Activated gamma-delta T cell (primary cell): ENCODE data around the gene TPSAB1.

Source experiments
- DNase-seq: peaks from one replicate; lab custom pipeline; 2025; lab: John Stamatoyannopoulos, UW

TPSAB1 gene

DNA sequence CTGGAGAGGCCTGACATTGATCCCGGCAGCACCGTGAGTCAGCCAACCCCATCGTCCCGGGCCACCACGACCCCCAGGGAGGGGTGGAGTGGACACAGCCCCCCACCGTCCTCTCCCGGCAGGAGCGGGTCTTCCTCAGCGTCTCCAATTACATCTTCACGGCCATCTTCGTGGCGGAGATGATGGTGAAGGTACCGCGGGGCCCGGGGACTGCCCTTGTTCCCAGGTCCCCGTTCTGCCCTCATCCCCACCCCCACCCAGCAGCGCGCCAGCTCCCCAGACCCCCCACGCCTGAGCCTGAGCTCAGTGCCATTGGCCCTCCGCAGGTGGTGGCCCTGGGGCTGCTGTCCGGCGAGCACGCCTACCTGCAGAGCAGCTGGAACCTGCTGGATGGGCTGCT, 30.0 kb upstream of the TPSAB1 start:
- no peak for DNase-seq

DNA sequence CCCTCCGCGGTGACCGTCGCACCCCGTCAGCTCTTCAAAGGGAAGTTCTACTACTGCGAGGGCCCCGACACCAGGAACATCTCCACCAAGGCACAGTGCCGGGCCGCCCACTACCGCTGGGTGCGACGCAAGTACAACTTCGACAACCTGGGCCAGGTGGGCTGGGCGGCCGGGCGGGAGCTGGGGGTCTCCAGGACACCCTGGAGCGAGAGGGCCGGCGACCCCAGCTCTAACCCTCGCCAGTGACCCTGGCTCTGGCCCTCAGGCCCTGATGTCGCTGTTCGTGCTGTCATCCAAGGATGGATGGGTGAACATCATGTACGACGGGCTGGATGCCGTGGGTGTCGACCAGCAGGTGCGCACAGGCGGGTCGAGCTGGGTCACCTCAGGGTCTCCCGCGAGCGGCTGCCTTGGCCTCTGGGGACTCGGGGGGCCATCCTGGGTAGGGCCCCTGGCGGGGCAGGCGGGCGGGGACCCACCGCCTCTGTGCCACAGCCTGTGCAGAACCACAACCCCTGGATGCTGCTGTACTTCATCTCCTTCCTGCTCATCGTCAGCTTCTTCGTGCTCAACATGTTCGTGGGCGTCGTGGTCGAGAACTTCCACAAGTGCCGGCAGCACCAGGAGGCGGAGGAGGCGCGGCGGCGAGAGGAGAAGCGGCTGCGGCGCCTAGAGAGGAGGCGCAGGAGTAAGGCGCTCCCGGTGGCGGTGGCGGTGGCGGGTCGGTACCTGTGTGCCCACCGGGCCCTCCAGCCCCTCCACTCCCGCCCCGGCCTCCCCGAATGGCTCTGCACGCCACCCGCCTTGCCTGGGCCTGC, 28.8 kb upstream of the TPSAB1 start:
- no peak for DNase-seq

DNA sequence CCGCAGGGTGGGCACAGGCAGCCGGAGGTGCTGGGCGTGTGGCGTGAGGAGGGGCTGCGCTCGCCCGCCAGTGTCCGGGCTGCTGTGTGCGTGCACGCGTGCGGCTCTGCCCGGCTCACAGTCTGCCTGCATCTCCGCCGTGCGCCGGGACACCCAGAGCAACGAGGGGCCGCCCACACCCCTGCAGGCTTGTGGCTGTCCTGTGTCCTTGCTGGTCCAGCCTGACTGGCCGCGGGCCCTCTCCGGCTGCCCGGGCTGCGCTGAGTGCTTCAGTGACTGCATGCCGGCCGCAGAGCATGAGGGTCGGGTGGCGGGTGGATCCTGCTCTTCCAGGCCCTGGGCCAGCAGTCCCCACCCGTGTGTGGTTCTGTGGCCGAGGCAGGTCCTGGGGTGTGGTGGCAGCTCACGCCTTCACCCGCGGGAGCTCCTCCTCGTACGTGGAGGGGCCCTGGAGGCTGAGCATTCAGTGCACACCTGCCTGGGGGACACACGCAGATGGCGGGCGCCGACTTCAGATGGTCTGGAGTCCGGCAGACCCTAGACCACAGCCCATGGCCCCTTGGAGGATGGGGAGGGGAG, 27.8 kb upstream of the TPSAB1 start:
- no peak for DNase-seq

DNA sequence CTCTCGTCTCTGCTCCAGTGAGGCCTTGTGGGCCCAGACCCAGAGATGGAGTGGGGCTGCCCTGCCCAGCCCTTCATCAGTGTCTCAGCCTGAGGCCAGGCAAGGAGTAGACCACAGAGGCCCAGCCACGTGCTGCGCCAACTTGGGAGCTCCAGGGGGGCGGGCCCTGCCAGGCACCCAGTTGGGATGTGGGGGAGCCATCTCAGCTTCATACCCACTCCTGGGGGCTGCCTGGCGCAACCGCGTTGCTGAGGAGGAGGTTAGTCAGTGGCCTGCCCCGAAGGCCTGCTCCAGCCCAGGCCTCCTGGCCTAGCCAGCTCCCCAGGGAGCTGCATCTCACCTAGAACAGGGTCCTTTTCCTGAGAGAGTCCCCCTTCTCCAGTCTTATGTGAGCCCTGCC, 27.3 kb upstream of the TPSAB1 start:
- no peak for DNase-seq

DNA sequence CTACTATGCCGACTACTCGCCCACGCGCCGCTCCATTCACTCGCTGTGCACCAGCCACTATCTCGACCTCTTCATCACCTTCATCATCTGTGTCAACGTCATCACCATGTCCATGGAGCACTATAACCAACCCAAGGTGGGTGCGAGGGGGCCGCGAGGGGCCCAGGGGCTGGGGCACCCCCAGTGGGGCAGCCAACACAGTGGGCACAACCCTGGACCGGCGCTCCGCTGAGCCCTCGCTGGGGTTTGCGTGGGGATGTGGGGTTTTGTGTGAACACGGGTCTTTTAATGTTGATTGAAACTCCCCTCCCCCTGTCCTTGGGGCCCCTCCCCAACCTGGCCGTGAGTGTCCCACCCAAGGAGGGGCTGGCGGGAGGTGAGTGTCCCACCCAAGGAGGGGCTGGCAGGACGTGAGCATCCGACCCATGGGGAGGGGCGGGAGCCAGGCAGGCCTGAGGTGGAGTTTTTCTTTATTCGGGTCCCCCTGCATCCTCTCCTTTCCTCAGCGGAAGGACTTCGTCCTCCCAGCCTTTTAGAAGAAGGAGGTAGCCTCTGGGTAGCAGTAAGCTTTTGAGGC, 26.6 kb upstream of the TPSAB1 start:
- DNase-seq, result no peak

DNA sequence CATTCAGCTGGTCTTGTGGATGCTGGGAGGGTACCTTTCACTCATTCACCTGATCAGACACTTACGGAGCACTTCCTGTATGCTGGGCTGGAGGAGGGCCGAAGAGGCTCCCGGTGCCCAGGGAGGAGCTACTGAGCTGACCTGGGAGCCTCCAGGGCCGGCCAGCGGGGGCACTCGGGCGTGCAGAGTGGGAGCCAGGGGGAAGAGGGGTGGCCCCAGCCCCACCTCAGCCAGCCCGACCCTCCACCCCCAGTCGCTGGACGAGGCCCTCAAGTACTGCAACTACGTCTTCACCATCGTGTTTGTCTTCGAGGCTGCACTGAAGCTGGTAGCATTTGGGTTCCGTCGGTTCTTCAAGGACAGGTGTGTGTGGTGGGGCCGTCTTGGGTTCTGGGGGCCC, 25.8 kb upstream of the TPSAB1 start:
- DNase-seq, result no peak

DNA sequence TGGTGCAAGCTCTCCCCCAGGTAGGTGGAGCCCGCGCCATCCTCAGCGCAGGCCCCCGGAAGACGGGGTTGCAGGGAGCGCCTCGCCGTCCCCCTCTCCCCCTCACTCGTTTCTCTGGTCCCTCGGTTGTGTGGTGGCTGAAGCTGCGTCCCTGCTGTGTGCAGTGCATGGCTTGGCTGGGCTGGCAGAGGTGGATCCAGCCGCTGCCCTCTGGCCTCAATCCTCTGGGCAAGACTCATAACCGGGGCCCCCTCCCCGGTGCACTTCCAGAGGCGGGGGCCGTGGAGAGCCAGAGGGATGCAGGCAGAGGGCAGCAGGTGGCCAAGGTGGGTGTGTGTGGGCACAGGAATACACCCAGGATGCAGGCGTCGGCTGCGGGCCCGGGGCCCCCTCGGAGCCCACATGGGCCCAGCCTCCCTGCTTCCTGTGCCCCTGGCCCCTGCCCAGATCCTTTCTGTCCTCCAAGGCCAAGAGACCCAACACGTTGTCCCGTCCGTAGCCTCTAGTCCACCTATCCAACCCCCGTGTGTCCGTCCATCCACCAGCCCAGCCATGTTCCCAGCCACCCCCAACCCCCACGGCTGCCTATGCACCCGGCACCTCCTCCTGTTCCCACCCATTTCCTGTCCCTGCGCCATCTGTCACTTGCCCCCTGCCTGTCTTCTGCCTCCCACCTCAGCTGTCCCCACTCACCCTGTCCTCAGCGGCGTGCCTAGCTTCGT, 24.8 kb upstream of the TPSAB1 start:
- no peak for DNase-seq

DNA sequence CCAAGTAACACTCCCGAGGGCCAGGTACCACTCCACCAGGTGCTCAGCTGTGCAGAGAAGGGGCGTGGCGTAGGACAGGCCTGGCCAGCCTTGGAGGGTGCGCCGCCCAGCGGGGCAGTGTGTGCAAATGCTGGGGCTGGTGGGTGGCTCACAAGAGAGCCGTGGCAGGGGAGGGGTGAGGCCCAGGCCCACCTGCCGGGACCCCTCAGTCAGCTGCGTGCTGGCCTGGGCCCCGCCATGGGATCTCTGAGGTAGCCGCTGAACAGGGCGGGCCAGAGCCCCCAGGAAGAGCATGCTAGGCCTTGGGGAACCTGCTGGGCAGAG, 24.2 kb upstream of the TPSAB1 start:
- DNase-seq, result no peak

DNA sequence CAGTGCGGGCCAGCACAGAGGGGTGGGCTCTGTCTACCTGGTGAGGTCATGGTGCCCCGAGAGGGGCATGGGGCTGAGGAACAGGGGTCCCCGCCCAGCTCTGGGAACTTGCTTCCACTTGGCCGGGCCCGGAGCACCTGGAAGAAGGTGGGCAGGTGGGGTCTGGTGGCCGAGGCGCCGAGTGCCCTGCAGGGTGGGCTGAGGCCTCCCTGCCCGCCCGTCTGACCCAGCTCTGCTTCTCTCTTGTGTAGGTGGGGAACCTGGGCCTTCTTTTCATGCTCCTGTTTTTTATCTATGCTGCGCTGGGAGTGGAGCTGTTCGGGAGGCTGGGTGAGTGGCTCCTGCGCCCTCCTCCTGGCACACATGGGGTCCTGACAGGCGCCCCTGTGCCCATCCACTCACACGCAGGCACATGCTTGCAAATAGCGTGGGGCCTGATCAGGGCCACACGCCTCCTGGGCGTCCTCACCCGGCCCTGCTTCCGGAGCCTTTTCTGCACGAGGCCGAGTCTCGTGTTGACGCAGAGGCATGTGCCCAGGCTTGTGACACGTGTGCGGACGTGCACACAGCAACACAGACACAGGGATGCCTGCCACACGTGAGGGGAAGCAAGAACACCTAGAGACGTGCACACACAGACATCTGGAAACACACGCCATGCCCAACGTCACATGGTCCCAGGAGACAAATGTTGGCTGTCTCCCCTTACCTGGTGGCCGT, 23.7 kb upstream of the TPSAB1 start:
- DNase-seq, result no peak

DNA sequence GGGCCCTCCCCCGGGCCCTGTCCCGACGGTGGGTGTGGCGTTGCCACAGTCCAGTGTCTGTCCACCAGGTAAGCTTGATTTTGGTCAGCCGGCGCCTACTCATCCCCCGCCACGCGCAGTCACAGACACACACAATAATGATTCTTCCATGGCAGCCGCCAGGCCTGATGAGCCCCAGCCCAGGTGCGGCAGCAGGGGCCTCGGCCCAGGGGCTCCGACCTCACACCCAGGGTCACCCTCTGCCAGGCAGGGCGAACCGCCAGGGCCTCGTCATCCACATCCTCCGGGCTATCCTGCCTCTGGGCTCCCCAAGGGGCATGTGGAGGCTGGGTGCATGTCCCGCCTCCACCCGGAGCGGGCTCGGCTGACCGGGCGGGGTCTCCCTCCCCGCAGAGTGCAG, 23.0 kb upstream of the TPSAB1 start:
- DNase-seq, result no peak

DNA sequence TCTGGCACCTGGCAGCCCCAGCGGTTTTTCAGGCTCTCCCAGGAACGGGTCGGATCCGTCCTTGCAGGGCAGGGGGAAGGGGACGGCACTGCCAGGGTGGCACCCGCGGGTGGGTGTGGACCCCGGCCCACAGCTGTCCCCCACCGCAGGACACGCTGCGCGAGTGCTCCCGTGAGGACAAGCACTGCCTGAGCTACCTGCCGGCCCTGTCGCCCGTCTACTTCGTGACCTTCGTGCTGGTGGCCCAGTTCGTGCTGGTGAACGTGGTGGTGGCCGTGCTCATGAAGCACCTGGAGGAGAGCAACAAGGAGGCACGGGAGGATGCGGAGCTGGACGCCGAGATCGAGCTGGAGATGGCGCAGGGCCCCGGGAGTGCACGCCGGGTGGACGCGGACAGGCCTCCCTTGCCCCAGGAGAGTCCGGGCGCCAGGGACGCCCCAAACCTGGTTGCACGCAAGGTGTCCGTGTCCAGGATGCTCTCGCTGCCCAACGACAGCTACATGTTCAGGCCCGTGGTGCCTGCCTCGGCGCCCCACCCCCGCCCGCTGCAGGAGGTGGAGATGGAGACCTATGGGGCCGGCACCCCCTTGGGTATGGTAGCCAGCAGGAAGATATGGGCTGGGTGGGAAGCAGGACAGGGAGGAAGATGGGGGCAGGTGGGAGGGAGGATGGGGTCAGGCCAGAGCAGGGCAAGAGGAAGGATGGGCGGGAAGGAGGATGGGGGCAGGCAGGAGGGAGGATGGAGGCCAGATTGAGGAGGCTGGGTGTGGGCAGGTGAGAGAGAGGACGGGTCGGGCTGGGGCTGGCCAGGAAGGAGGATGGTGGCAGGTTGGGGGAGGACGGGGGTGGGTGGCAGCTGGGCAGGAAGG, 22.2 kb upstream of the TPSAB1 start:
- DNase-seq, result no peak

DNA sequence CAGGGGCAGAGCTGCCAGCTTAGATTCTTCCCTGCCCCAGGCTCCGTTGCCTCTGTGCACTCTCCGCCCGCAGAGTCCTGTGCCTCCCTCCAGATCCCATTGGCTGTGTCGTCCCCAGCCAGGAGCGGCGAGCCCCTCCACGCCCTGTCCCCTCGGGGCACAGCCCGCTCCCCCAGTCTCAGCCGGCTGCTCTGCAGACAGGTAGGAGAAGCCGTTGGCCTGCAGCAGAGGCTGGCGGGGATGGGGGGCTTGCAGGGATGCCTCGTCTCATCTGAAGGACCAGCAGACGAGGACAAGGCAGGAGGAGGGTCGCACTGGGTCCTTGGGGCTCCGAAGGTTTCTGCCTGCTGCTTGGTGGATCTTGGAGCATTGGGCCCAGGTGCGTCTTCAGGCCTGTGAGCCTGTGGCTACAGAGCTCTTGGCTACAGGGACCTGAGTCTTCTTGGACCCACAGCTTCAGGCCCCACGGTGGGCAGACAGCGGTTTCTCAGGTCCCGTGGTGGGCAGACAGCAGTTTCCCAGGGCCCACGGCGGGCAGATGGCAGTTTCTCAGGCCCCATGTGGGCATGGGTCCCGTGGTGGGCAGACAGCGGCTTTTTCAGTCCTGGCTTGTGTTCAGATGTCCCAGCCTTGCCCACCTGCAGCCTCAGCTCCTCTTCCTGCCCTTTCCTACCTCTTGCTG, 21.4 kb upstream of the TPSAB1 start:
- no peak for DNase-seq

DNA sequence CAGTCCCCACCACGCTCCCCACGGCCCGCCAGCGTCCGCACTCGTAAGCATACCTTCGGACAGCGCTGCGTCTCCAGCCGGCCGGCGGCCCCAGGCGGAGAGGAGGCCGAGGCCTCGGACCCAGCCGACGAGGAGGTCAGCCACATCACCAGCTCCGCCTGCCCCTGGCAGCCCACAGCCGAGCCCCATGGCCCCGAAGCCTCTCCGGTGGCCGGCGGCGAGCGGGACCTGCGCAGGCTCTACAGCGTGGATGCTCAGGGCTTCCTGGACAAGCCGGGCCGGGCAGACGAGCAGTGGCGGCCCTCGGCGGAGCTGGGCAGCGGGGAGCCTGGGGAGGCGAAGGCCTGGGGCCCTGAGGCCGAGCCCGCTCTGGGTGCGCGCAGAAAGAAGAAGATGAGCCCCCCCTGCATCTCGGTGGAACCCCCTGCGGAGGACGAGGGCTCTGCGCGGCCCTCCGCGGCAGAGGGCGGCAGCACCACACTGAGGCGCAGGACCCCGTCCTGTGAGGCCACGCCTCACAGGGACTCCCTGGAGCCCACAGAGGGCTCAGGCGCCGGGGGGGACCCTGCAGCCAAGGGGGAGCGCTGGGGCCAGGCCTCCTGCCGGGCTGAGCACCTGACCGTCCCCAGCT, 20.3 kb upstream of the TPSAB1 start:
- DNase-seq, result no peak

DNA sequence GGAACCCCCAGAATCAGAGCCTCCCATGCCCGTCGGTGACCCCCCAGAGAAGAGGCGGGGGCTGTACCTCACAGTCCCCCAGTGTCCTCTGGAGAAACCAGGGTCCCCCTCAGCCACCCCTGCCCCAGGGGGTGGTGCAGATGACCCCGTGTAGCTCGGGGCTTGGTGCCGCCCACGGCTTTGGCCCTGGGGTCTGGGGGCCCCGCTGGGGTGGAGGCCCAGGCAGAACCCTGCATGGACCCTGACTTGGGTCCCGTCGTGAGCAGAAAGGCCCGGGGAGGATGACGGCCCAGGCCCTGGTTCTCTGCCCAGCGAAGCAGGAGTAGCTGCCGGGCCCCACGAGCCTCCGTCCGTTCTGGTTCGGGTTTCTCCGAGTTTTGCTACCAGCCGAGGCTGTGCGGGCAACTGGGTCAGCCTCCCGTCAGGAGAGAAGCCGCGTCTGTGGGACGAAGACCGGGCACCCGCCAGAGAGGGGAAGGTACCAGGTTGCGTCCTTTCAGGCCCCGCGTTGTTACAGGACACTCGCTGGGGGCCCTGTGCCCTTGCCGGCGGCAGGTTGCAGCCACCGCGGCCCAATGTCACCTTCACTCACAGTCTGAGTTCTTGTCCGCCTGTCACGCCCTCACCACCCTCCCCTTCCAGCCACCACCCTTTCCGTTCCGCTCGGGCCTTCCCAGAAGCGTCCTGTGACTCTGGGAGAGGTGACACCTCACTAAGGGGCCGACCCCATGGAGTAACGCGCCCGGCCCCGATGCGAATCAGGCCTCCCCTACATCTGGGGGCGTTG, 19.5 kb upstream of the TPSAB1 start:
- no peak for DNase-seq

DNA sequence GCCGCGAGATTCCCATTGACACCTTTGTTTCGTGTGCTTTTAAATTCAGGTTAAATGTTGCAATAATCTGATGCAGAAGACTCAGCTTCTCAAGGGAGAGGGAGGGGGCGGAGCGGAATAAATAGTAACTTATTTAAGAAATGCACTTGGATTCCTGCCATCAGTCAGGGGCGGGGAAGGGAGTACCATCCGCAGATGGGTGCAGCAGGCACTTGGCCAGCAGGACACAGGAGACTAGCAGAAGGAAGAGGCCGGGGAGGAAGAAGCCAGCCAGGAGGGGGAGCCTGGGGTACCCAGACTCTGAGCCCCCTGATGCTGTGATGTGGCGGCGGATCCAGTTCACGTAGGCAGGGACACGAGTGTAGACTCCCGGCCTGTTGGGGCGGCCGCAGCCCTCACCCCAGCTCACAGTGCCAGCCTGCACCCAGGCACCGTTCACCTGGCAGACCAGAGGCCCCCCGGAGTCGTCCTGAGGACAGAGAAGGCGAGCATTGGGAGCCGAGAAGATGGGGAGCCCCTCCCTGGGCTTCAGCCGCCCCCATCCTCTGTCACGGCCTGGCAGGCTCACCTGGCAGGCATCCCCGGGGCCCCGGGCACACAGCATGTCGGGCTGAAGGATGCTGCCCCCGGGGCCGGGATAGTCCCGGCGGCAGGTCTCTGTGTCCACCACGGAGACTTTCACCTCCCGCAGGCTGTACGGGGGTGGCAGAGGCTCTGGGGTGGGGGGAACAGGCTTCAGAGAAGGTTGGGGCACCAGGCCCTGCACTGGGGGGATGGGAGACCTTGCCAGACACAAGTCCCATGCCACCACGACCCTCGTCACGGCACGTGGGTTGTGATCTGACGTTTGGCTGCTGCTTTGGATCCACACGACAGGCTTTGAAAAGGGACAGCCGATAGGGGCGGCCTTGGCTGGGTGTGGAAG, 18.6 kb upstream of the TPSAB1 start:
- DNase-seq, result no peak

DNA sequence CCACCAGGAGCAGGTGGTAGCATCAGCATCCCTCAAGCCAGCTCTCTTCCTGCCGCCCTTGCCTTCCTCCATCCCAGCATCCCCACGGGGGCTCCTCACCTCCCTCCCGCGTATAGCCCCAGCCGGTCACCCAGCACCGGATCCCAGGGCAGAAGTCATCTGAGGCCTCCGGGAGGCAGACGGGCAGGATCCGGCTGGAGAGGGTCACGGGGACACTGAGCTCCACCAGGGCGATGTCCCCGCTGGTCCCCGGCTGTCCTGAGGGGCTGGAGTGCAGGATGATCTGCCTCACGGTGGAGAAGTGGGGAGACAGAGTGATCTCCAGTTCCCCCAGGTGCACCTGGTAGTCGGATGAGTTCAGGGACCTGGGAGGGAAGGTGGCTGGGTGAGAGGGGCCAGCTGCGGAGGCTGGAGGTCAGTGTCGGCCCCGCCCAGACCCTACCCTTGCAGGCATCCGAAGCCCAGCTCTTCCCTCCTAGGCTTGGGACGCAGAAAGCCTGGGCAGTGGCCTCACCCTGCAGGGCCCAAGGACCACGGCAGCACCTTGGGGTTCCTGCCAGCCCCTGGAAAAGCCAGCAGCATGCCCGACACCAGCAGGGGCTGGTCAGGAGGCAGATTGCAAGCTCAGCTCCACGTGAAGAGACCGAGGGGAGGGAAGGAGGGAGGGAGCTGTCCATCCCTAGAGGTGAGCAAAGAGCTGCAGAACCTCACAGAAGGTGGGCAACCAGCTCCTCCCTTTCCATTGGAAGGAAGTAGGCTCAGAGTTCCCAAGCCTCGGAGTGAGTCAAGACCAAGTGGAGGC, 17.8 kb upstream of the TPSAB1 start:
- no peak for DNase-seq
